Small intestine (tissue), 7 donors: Measurements from ENCODE around the gene SCN5A. TPM values are rescaled to one million over a fixed set of nuclear protein-coding genes. Genes with fewer than 3 reads are reported as not detected.

Experiments
- DNase-seq, 2 donors: peaks; one replicate each; pipeline versions ENCODE4 v3.0.0 to v3.0.0-alpha.2; 2013
- FAIRE-seq: peaks from 2 replicates; lab custom pipeline; 2012; peaks lifted over from hg19 to GRCh38; lab: Jason Lieb, UNC
- H3K27ac ChIP-seq, 3 donors: one replicate each; pipeline ENCODE4 v1.5.1; 2013; ENCODE audit warnings: low read length in 2 of 3, mild to moderate bottlenecking in 2 of 3, control low read depth in 1 of 3, inconsistent platforms in 1 of 3, low read depth in 1 of 3, moderate library complexity in 1 of 3
- H3K27me3 ChIP-seq, 3 donors: one replicate each; pipeline ENCODE4 v1.6.1; 2013; ENCODE audit warnings: low read length in 3 of 3, inconsistent platforms in 1 of 3; ENCODE audit not compliant: control insufficient read depth in 3 of 3, insufficient read depth in 3 of 3
- H3K36me3 ChIP-seq, 3 donors: one replicate each; pipeline ENCODE4 v1.6.1; 2013; ENCODE audit warnings: low read length in 3 of 3, inconsistent platforms in 1 of 3, low read depth in 1 of 3, mild to moderate bottlenecking in 1 of 3, moderate library complexity in 1 of 3; ENCODE audit not compliant: control insufficient read depth in 3 of 3, insufficient read depth in 2 of 3
- H3K4me1 ChIP-seq, 3 donors: one replicate each; pipeline ENCODE4 v1.6.1; 2013; ENCODE audit warnings: low read length in 2 of 3, inconsistent platforms in 1 of 3, low read depth in 1 of 3, mild to moderate bottlenecking in 1 of 3, moderate library complexity in 1 of 3; ENCODE audit not compliant: control insufficient read depth in 3 of 3, insufficient read depth in 2 of 3
- H3K4me3 ChIP-seq, 3 donors: one replicate each; pipeline ENCODE4 v1.5.1; 2013; ENCODE audit warnings: low read length in 3 of 3, control low read depth in 1 of 3, inconsistent platforms in 1 of 3, low read depth in 1 of 3, mild to moderate bottlenecking in 1 of 3, moderate library complexity in 1 of 3
- H3K9me3 ChIP-seq, 2 donors: one replicate each; pipeline ENCODE4 v1.6.1; 2013; ENCODE audit warnings: low read depth in 1 of 2, low read length in 1 of 2; ENCODE audit not compliant: control insufficient read depth in 2 of 2, insufficient read depth in 1 of 2
- WGBS, 3 donors: extraction: QIAGEN DNeasy Blood & Tissue Kit; methylation state at CpG; one replicate each; pipeline ENCODE4 v1.1.7; 2013; 5-methylcytosine and 5-hydroxymethylcytosine counted together
- polyA plus RNA-seq, 4 donors: library from polyadenylated mRNA; stranded (reverse) in 3 of 4; unstranded in 1 of 4; fragments of 200-250 nt in 3 of 4; fragments of 120-200 nt in 1 of 4; gene quantifications; one replicate each; pipeline versions ENCODE4 v1.2.1 to v1.2.3, GENCODE V29; 2013
- donor health status: healthy with polysubstance abuse.
- donor health status: control.
- donor health status: control.
- donor health status: Bipolar disorder and iron deficiency.
- donor health status: healthy.

Gene SCN5A
- polyA plus RNA-seq, 4 donors: 0.27 to 0.75 (median 0.68) TPM; not detected in 1

GRCh38 chr3:38560284-38560683, 89.2 kb downstream of the SCN5A start:
- Histone ChIP-seq H3K9me3 (no peaks in the 10 kb centered on the region), H3K36me3 (no peaks in the 10 kb centered on the region), H3K4me1 (no peaks in the 10 kb centered on the region), H3K4me3 (no peak overlapping the region), H3K27ac (no peak overlapping the region), H3K27me3 (no peaks in the 10 kb centered on the region)
- no peak for DNase-seq
- WGBS, 3 donors: 90 to 95% (median 92%) methylated on average over 6 of the region's 6 CpGs
- no peak for FAIRE-seq

- DNase-seq: no peak
These were observed 90.6 kb downstream of the SCN5A start for GRCh38 chr3:38558864-38559263.

GRCh38 chr3:38556640-38557358, 92.7 kb downstream of the SCN5A start:
- 66 to 76% (median 69%) methylated on average over 4 of the region's 4 CpGs for WGBS, 3 donors
- Histone ChIP-seq H3K4me3 (no peak overlapping the region), H3K9me3 (no peaks in the 10 kb centered on the region), H3K27me3 (no peaks in the 10 kb centered on the region), H3K27ac (no peak overlapping the region), H3K36me3 (no peaks in the 10 kb centered on the region), H3K4me1 (no peaks in the 10 kb centered on the region)
- FAIRE-seq (no peak), DNase-seq (no peak)

More at GRCh38 chr3:38558864-38559263, 90.6 kb downstream of the SCN5A start:
- no peak overlapping the region for H3K4me3 ChIP-seq
- H3K27me3 ChIP-seq: no peaks in the 10 kb centered on the region
- H3K36me3 ChIP-seq: no peaks in the 10 kb centered on the region
- no peak overlapping the region for H3K27ac ChIP-seq
- H3K9me3 ChIP-seq: no peaks in the 10 kb centered on the region
- 55 to 67% (median 59%) methylated on average over 1 of the region's 1 CpG for WGBS, 3 donors
- no peaks in the 10 kb centered on the region for H3K4me1 ChIP-seq
- no peak for FAIRE-seq

- Histone ChIP-seq H3K27me3 (no peaks in the 10 kb centered on the region), H3K27ac (no peak overlapping the region), H3K4me1 (no peaks in the 10 kb centered on the region), H3K4me3 (no peak overlapping the region), H3K9me3 (no peaks in the 10 kb centered on the region), H3K36me3 (no peaks in the 10 kb centered on the region)
- no peak for DNase-seq
- no peak for FAIRE-seq
- WGBS, 3 donors: 65 to 92% (median 73%) methylated on average over 2 of the region's 2 CpGs
These were observed 93.6 kb downstream of the SCN5A start for GRCh38 chr3:38555926-38556325.

- H3K4me3 ChIP-seq: no peak overlapping the region
- H3K9me3 ChIP-seq: no peaks in the 10 kb centered on the region
- no peaks in the 10 kb centered on the region for H3K27me3 ChIP-seq
- DNase-seq (no peak), FAIRE-seq (no peak)
- 73 to 83% (median 81%) methylated on average over 5 to 6 of the region's 6 CpGs for WGBS, 3 donors
- H3K36me3 ChIP-seq: no peaks in the 10 kb centered on the region
- H3K27ac ChIP-seq: no peak overlapping the region
- no peaks in the 10 kb centered on the region for H3K4me1 ChIP-seq
These were observed 94.2 kb downstream of the SCN5A start for GRCh38 chr3:38555149-38555840.

- 89 to 92% (median 91%) methylated on average over 8 of the region's 8 CpGs for WGBS, 3 donors
- Histone ChIP-seq H3K4me1 (no peaks in the 10 kb centered on the region), H3K27me3 (no peaks in the 10 kb centered on the region), H3K36me3 (no peaks in the 10 kb centered on the region), H3K9me3 (no peaks in the 10 kb centered on the region), H3K4me3 (no peak overlapping the region), H3K27ac (no peak overlapping the region)
- DNase-seq (no peak), FAIRE-seq (no peak)
These were observed 95.2 kb downstream of the SCN5A start for GRCh38 chr3:38554127-38554827.

GRCh38 chr3:38553071-38553470, 96.4 kb downstream of the SCN5A start:
- FAIRE-seq (no peak), DNase-seq (no peak)
- Histone ChIP-seq H3K27ac (no peak overlapping the region), H3K27me3 (no peaks in the 10 kb centered on the region), H3K4me3 (no peak overlapping the region), H3K4me1 (no peaks in the 10 kb centered on the region), H3K9me3 (no peaks in the 10 kb centered on the region), H3K36me3 (no peaks in the 10 kb centered on the region)
- 82 to 88% (median 86%) methylated on average over 2 of the region's 2 CpGs for WGBS, 3 donors

GRCh38 chr3:38552364-38552763, 97.1 kb downstream of the SCN5A start:
- Histone ChIP-seq H3K4me1 (no peaks in the 10 kb centered on the region), H3K27me3 (no peaks in the 10 kb centered on the region), H3K4me3 (no peak overlapping the region), H3K36me3 (no peaks in the 10 kb centered on the region), H3K9me3 (no peaks in the 10 kb centered on the region), H3K27ac (no peak overlapping the region)
- DNase-seq: no peak
- FAIRE-seq: no peak
- 72 to 82% (median 74%) methylated on average over 6 of the region's 6 CpGs for WGBS, 3 donors
